Fibroblast of skin of right quadriceps (primary cell): ENCODE data around the gene NPC1.

Source experiments
- DNase-seq: peaks from one replicate; pipeline ENCODE4 v3.0.0-alpha.2; 2013

The NPC1 gene

DNA sequence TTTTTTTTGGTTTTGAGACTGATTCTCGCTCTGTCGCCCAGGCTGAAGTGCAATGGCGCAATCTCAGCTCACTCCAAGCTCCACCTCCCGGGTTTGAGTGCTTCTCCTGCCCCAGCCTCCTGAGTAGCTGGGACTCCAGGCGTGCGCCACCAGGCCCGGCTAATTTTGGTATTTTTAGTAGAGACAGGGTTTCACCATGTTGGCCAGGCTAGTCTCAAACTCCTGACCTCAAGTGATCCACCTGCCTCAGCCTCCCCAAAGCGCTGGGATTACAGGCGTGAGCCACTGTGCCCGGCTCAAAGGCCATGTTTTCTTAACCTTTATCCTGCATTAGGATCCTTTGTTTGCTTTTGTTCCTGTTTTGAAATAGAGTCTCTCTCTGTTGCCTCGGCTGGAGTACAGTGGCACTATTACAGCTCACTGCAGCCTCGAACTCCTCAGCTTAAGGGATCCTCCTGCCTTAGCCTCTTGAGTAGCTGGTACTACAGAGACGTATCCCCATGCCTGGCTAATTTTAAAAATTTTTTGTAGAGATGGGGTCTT lies 41.0 kb downstream of the NPC1 start:
- no peak for DNase-seq

DNA sequence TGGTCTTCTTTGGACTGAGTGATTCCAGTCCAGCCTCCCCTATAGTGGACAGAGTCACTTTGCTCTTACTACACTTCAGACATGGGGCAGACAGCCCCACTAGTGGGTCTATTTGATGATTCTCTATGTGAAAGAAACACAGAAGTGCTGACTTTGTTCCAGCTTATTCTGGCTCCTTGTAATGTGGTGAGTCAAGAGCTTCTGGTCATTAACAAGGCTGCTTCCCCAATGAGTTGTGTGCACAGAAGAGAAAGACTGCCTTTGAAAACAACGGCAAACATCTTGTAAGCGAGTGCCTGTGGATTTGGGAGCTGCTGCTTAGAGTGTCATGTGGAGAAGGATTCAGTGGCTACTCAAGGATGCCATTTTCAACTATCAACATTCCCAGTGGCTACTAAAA lies 43.8 kb downstream of the NPC1 start:
- DNase-seq, result no peak

- no peak for DNase-seq
These were observed 44.8 kb downstream of the NPC1 start for GRCh38 chr18:23541349-23542093.

- no peak for DNase-seq
These were observed 45.4 kb downstream of the NPC1 start for GRCh38 chr18:23540867-23541266.

DNA sequence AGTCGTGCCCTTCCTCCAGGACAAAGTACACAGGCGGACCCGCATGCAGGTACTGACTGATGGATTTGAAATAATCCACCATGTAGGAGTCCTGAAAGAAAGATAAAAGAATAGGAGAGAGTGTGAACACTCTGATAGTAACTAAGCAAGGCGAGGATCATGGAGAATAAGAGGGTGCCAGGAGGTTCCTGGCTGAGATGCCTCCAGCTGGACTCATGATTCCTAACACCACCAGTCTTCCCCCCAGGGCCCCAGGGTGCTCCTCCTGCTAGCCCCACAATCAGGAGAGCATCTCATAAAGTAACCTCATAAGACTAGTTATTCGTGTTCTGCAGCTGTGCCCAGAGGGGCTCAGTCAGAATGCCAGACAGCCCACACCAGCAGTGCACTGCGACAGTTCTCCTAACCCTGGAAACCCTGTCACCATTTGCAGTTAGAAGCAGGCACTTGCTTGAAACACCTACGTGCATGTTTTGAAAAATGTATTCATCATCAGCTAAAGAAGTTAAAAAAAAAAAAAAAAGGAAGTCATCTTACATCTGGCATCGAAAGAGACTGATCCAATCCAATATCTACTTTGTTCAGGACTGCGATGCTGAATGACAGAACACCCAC lies 46.3 kb downstream of the NPC1 start:
- no peak for DNase-seq

- DNase-seq, result no peak
These were observed 47.0 kb downstream of the NPC1 start for GRCh38 chr18:23539296-23539695.

DNA sequence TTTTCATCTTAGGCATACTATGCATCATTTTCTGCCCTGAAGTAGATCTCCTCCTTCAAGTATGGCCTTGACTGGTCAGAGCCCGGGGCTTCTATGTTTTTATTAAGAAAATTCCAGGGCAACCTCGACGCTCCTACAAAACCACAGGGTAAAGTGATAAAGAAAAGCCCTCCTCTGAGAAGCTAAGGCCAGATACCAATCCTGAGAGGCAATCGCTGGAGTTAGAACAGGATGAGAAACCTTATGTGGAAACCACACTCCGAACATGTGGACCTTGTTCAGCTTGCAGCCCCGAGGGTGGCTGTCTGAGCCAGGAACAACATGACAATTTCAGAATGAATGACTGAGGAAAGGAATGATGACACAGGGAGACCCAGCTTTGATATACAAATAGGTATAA lies 47.4 kb downstream of the NPC1 start:
- no peak for DNase-seq

- no peak for DNase-seq
These were observed 48.3 kb downstream of the NPC1 start for GRCh38 chr18:23538001-23538400.

GRCh38 chr18:23537274-23537673 lies 49.0 kb downstream of the NPC1 start:
- no peak for DNase-seq

- DNase-seq, result no peak
These were observed 50.1 kb downstream of the NPC1 start for GRCh38 chr18:23536204-23536603.

- no peak for DNase-seq
These were observed 52.0 kb downstream of the NPC1 start for GRCh38 chr18:23534276-23534675.

DNA sequence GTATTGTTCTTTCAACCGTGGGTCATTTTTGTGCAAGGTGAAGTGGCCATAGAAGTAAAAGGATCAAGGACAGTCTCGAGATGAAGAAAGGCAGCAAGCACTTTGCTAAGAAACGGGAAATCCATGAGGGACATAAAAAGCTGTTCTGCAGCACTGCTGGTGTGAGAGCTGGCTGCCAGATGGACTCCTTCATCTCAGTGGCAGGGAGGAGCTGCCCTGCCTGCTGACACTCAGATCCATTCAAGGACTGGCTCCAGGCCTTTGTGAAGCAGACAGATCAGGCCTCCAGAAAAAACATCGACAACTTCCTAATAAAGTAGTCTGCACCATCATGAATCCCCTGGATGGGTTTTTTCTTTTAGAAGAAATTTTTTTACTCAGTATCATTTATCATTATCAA lies 53.5 kb downstream of the NPC1 start:
- no peak for DNase-seq

GRCh38 chr18:23531912-23532311 lies 54.4 kb downstream of the NPC1 start:
- DNase-seq, result no peak

DNA sequence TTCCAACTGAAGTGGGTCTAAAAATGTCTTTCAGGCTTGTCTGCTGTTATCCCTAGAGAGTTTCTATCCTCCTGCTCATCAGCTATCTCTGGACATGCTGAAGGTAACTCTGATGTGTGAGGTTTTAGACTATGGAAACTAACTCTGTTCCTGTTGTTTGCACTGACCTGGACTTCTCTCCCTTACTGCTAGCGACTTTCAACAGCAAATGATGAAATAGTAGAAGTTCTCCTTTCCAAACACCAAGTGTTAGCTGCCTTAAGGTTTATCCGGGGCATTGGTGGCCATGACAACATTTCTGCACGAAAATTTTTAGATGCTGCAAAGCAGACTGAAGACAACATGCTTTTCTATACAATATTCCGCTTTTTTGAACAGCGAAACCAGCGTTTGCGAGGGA lies 56.1 kb downstream of the NPC1 start:
- no peak for DNase-seq

GRCh38 chr18:23529604-23530003 lies 56.7 kb downstream of the NPC1 start:
- DNase-seq, result peak; percentile 57

DNA sequence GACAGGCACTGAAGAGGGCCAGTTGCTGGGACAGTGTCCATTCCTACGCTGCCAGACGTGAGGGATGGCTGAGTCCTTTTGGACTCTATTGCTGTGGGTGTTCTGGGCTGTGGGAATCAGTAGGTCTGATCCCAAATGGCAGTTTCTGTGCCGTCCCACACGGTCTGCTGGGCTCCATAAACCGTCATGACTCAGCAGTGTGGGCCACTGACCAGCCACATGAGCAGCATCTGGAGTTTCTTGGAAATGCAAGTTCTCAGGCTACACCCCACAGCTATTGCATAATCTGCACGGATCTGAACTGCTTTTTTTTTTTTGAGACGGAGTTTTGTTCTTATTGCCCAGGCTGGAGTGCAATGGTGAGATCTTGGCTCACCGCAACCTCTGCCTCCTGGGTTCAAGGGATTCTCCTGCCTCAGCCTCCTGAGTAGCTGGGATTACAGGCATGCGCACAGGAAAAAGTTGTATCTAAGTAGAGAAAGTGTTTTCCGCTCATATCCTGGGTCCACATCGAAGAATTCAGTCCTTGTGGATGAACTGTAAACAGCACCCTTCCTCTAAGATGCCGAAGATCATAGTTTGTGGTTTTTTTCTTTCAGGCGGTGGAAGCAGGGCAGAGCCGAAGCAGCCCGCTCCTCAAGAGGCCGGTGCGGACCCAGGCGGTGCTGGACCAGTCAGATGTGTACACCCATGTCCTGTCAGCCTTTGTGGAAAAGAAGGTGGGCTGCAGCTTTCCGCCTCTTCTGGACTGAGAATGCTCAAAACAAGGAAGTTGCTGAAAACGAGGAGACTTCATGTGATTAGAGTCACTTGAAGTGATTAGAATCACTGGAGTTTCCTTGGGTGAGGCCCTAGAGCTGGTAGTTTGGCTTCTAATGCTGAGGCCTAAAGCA lies 57.5 kb downstream of the NPC1 start:
- DNase-seq, result no peak

DNA sequence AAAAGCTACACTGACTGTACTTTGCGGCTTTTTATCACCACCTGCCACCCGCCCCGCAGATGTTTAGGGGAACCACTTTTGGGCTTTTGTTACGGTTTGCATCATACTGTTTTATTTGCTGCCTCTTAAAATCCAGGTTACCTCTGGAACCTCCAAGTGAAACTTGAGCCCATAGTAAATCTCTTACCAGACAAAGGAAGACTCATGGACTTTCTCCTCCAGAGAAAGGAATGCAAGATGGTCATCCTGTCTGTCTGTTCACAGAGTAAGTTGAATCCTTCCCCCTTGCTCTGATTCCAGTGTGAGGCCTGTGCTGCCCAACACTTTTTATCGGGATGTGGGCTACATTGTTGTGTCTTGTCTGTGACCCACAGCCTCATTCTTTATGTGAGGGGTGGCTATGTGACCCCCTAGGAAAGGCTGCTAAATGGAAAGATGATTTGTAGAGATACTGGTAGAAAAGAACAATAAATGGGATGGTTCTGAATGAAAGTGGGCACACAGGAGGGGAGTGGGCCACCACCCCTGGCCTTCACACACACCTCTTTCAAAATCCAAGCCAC lies 59.7 kb downstream of the NPC1 start:
- no peak for DNase-seq

- DNase-seq, result no peak
These were observed 62.0 kb downstream of the NPC1 start for GRCh38 chr18:23524213-23524707.

GRCh38 chr18:23523429-23524212 lies 62.7 kb downstream of the NPC1 start:
- DNase-seq, result peak; percentile 84

DNA sequence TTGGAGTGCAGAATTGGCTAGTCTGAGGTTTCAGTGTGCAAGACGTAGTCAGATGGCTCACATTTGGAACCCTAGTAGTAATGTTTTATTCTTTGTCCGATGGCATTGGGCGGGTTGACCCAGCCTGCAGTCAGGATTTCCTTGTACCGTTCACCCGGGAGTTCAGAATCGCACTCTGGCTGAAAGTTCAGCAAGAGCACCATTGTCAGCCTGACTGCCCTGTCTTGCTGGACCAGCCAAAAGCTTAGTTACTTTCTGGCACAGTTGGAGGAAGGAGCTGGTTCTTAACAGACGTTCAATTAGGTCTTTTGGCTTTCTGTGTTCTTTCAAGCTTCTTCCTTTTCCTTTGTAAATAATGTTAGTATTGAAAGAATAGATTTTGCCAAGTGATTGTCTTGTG lies 64.4 kb downstream of the NPC1 start:
- no peak for DNase-seq

DNA sequence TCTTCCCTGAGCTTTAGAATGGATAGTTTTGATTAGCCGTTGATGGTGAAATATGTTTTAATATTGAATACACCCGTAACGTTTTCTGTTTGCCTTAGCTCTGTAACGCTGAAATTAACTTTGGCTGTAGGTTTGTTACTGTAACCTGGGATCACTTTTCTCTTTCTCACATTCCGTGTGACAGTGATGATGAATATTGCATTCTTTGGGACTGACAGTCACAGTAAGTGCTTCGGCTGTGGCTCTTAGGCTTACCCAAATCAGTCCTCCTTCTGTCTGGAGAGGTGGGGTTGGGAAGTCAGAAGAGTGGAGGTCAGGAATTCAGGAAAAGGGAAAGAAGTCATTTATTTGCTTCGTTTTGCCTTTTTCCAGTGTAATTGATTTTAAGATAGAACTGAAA lies 65.0 kb downstream of the NPC1 start:
- DNase-seq, result no peak

- no peak for DNase-seq
These were observed 66.6 kb downstream of the NPC1 start for GRCh38 chr18:23519734-23520133.
